Pulmonary artery endothelial cell (primary cell): Measurements from ENCODE around the gene SCN7A. TPM values are rescaled to one million over a fixed set of nuclear protein-coding genes. Genes with fewer than 3 reads are reported as not detected.
"Not testable (repeated sequence)": the region's sequence is repeated elsewhere in the genome, so short reads cannot be mapped to it uniquely, and the experiment has no call there.

Source experiments
- DNase-seq: peaks from one replicate; pipeline ENCODE4 v3.0.0-alpha.2; 2011; ENCODE audit warnings: low read depth, low spot score
- total RNA-seq: library from RNA; depleted of rRNA; stranded (reverse); fragments of >200 nt; gene quantifications from 2 replicates; pipeline ENCODE4 v1.2.3, GENCODE V29; 2014

The SCN7A gene
- total RNA-seq, 1 donor from 2014 or later: not detected

GRCh38 chr2:166454006-166454595, 39.9 kb downstream of the SCN7A start:
- no peak for DNase-seq

GRCh38 chr2:166451468-166451867, 42.6 kb downstream of the SCN7A start:
- no peak for DNase-seq

GRCh38 chr2:166449439-166449838, 44.6 kb downstream of the SCN7A start:
- DNase-seq: no peak

- no peak for DNase-seq
These were observed 45.9 kb downstream of the SCN7A start for GRCh38 chr2:166448106-166448505.

GRCh38 chr2:166444306-166444705, 49.7 kb downstream of the SCN7A start:
- DNase-seq: no peak

GRCh38 chr2:166440313-166440712, 53.7 kb downstream of the SCN7A start:
- no peak for DNase-seq

GRCh38 chr2:166439078-166439477, 55.0 kb downstream of the SCN7A start:
- DNase-seq: no peak

GRCh38 chr2:166436976-166437375, 57.1 kb downstream of the SCN7A start:
- no peak for DNase-seq

GRCh38 chr2:166436189-166436588, 57.9 kb downstream of the SCN7A start:
- DNase-seq: no peak

GRCh38 chr2:166434491-166434890, 59.6 kb downstream of the SCN7A start:
- no peak for DNase-seq

GRCh38 chr2:166433457-166433856, 60.6 kb downstream of the SCN7A start:
- no peak for DNase-seq

- no peak for DNase-seq
These were observed 61.7 kb downstream of the SCN7A start for GRCh38 chr2:166432331-166432730.

GRCh38 chr2:166424841-166425240, 69.2 kb downstream of the SCN7A start:
- DNase-seq: no peak

- DNase-seq: peak; percentile 10
These were observed 74.5 kb downstream of the SCN7A start for GRCh38 chr2:166419616-166419934.

- DNase-seq: no peak
These were observed 75.0 kb downstream of the SCN7A start for GRCh38 chr2:166418853-166419615.

GRCh38 chr2:166417669-166418068, 76.4 kb downstream of the SCN7A start:
- DNase-seq: no peak

GRCh38 chr2:166413255-166413654, 80.8 kb downstream of the SCN7A start:
- no peak for DNase-seq

- DNase-seq: no peak
These were observed 82.4 kb downstream of the SCN7A start for GRCh38 chr2:166411473-166412230.

- DNase-seq: peak; percentile 19
These were observed 83.1 kb downstream of the SCN7A start for GRCh38 chr2:166410828-166411472.

GRCh38 chr2:166407746-166408145, 86.3 kb downstream of the SCN7A start:
- not testable (repeated sequence) for DNase-seq

GRCh38 chr2:166406374-166406773, 87.7 kb downstream of the SCN7A start:
- DNase-seq: no peak

GRCh38 chr2:166405569-166405926, 88.5 kb downstream of the SCN7A start:
- no peak for DNase-seq
